Activated CD8-positive, alpha-beta memory T cell treated with anti-CD3 and anti-CD28 coated beads, Interleukin-2, amount 10 ng/mL, durations not matched to agents 7 days and 5 days (primary cell): ENCODE measurements around the gene TMEM209. TPM values are rescaled to one million over a fixed set of nuclear protein-coding genes. Genes with fewer than 3 reads are reported as not detected.
A peak's percentile ranks its signal among the peaks of the same experiment; 100 is the strongest.
"Not testable (repeated sequence)": the region's sequence is repeated elsewhere in the genome, so short reads cannot be mapped to it uniquely, and the experiment has no call there.

Source experiments
- ATAC-seq: fragments of 150-1000 bp; cut with Tn5 transposase; one replicate; pipeline ENCODE4 v1.10.0; 2021; ENCODE audit warnings: moderate library complexity
- CTCF ChIA-PET: fragments of 350-600 bp; sonication (Branson Sonifier 250); formaldehyde crosslinking; loops from one replicate; lab custom pipeline; 2021; ENCODE audit warnings: antibody characterized with exemption; lab: Charles Lee
- DNase-seq: peaks from one replicate; pipeline ENCODE4 v3.0.0-alpha.2; 2020
- H3K27ac Mint-ChIP-seq: one replicate; pipeline ENCODE4 v1.8.0; 2021; ENCODE audit warnings: mild to moderate bottlenecking, mixed read lengths
- H3K27me3 Mint-ChIP-seq: one replicate; pipeline ENCODE4 v1.8.0; 2021; ENCODE audit warnings: mixed read lengths
- H3K36me3 Mint-ChIP-seq: one replicate; pipeline ENCODE4 v1.8.0; 2021; ENCODE audit warnings: mild to moderate bottlenecking, mixed read lengths
- H3K4me1 Mint-ChIP-seq: one replicate; pipeline ENCODE4 v1.8.0; 2021; ENCODE audit warnings: mixed read lengths
- H3K4me3 Mint-ChIP-seq: one replicate; pipeline ENCODE4 v1.8.0; 2021; ENCODE audit warnings: mild to moderate bottlenecking, moderate library complexity, mixed read lengths
- H3K9me3 Mint-ChIP-seq: one replicate; pipeline ENCODE4 v1.8.0; 2022; ENCODE audit warnings: low read depth, mixed read lengths
- total RNA-seq, 2 experiments: library from RNA; stranded (reverse); gene quantifications; one replicate each; pipeline ENCODE4 v1.2.3, GENCODE V29; 2021

Gene TMEM209
- total RNA-seq, 2 experiments from 2014 or later: 39.5 to 44.5 TPM

GRCh38 chr7:130151591-130152492 is 53.4 kb downstream of the TMEM209 start:
- ATAC-seq (peak; percentile 43), DNase-seq (no peak)
- H3K9me3 Mint-ChIP-seq: no peaks in the 10 kb centered on the region
- H3K27me3 Mint-ChIP-seq: peaks cover 7% of the 10 kb centered on the region
- no peaks in the 10 kb centered on the region for H3K4me1 Mint-ChIP-seq
- no peak overlapping the region for H3K4me3 Mint-ChIP-seq
- H3K27ac Mint-ChIP-seq: no peak overlapping the region
- CTCF ChIA-PET: no interaction called here
- H3K36me3 Mint-ChIP-seq: peaks cover 2% of the 10 kb centered on the region

GRCh38 chr7:130150587-130150986 is 54.6 kb downstream of the TMEM209 start:
- CTCF ChIA-PET: no interaction called here
- H3K4me1 Mint-ChIP-seq: no peaks in the 10 kb centered on the region
- DNase-seq: no peak
- H3K27ac Mint-ChIP-seq: peak overlapping the region; percentile 62
- no peaks in the 10 kb centered on the region for H3K9me3 Mint-ChIP-seq
- no peak for ATAC-seq
- no peak overlapping the region for H3K4me3 Mint-ChIP-seq
- peaks cover 7% of the 10 kb centered on the region for H3K27me3 Mint-ChIP-seq
- H3K36me3 Mint-ChIP-seq: peaks cover 2% of the 10 kb centered on the region

- H3K4me3 Mint-ChIP-seq: no peak overlapping the region
- H3K36me3 Mint-ChIP-seq: peaks cover 2% of the 10 kb centered on the region
- H3K4me1 Mint-ChIP-seq: no peaks in the 10 kb centered on the region
- CTCF ChIA-PET: no interaction called here
- H3K27ac Mint-ChIP-seq: no peak overlapping the region
- DNase-seq: no peak
- ATAC-seq: no peak
- H3K27me3 Mint-ChIP-seq: peaks cover 7% of the 10 kb centered on the region
- H3K9me3 Mint-ChIP-seq: no peaks in the 10 kb centered on the region
Observed at GRCh38 chr7:130149281-130150139, 55.7 kb downstream of the TMEM209 start.

GRCh38 chr7:130148561-130148960 is 56.6 kb downstream of the TMEM209 start:
- ATAC-seq (no peak), DNase-seq (no peak)
- CTCF ChIA-PET: no interaction called here
- Mint-ChIP-seq H3K4me1 (no peaks in the 10 kb centered on the region), H3K27me3 (peaks cover 7% of the 10 kb centered on the region), H3K4me3 (no peak overlapping the region), H3K36me3 (peaks cover 2% of the 10 kb centered on the region), H3K9me3 (no peaks in the 10 kb centered on the region), H3K27ac (no peak overlapping the region)

DNA sequence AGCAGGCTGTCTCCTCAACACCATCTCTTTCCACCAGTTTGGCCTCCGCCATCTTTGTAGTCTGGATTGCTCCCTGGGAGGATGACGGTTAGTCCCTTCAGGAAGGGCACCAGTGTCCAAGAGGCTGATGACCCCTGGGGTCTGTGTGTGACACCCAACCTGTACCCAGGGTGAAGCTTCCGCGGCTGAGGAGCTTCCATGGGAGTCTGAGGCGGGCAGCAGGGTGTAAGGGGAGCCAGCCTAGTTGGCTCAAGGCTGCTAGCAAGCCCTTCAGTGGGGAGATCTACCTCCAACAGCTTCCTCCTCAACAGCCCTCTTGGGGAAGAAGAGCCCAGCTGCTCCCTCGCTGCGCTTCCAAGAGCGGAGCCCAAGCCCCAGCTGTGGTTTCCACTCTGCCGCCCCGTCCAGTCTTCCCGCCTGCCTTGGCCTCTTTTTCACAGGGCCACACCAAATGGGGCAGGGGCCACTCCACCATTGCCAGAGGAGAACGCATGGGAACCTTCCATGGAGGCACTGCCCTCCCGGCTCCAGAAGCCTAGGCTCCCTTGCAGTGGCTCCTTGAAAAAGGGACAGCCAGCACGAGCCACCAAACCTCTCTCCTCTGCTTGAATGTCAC is 57.4 kb downstream of the TMEM209 start:
- H3K27ac Mint-ChIP-seq: no peak overlapping the region
- no peak overlapping the region for H3K4me3 Mint-ChIP-seq
- ATAC-seq (no peak), DNase-seq (no peak)
- H3K4me1 Mint-ChIP-seq: no peaks in the 10 kb centered on the region
- peaks cover 2% of the 10 kb centered on the region for H3K36me3 Mint-ChIP-seq
- CTCF ChIA-PET: no interaction called here
- no peaks in the 10 kb centered on the region for H3K9me3 Mint-ChIP-seq
- H3K27me3 Mint-ChIP-seq: peaks cover 7% of the 10 kb centered on the region

DNA sequence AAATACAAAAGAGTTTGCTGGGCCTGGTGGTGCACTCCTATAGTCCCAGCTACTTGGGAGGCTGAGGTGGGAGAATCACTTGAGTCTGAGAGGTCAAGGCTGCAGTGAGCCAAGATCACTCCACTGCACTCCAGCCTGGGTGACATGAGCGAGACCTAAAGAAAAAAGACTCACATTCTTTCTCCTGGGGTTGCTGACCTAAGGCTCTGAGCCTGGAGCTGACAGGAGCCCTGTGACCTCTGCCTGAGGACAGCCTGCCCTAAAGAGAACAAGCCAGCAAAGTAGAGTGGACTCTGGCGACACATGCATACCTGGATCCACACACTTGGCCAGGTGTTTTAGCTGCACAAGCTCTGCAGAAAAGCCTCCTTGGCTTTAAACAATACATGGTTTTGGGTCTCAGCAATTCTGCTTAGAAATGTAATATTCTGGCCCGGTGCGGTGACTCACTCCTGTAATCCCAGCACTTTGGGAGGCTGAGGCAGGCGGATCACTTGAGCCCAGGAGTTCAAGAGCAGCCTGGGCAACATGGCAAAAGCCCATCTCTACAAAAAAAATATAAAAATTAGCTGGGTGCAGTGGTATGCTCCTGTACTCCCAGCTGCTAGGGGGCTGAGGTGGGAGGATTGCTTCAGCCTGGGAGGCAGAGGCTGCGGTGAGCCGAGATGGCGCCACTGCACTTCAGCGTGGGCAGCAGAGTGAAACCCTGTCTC is 58.4 kb downstream of the TMEM209 start:
- peaks cover 2% of the 10 kb centered on the region for H3K36me3 Mint-ChIP-seq
- H3K27me3 Mint-ChIP-seq: peaks cover 7% of the 10 kb centered on the region
- DNase-seq (no peak), ATAC-seq (no peak)
- no peaks in the 10 kb centered on the region for H3K4me1 Mint-ChIP-seq
- H3K4me3 Mint-ChIP-seq: no peak overlapping the region
- no peaks in the 10 kb centered on the region for H3K9me3 Mint-ChIP-seq
- CTCF ChIA-PET: no interaction called here
- H3K27ac Mint-ChIP-seq: no peak overlapping the region

DNA sequence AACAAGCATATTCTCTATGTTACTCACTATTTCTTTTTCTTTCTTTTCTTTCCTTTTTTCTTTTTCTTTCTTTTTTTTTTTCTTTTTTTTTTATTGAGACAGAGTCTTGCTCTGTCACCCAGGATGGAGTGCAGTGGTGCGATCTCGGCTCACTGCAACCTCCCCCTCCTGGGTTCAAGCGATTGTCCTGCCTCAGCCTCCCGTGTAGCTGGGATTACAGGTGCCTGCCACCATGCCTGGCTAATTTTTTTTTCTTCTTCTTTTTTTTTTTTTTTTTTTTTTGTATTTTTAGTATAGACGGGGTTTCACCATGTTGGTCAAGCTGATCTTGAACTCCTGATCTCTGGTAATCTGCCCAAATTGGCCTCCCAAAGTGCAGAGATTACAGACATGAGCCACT is 59.1 kb downstream of the TMEM209 start:
- H3K27ac Mint-ChIP-seq, H3K4me3 Mint-ChIP-seq, ATAC-seq, H3K4me1 Mint-ChIP-seq, DNase-seq, H3K36me3 Mint-ChIP-seq, CTCF ChIA-PET, H3K9me3 Mint-ChIP-seq, H3K27me3 Mint-ChIP-seq: not testable (repeated sequence)

DNA sequence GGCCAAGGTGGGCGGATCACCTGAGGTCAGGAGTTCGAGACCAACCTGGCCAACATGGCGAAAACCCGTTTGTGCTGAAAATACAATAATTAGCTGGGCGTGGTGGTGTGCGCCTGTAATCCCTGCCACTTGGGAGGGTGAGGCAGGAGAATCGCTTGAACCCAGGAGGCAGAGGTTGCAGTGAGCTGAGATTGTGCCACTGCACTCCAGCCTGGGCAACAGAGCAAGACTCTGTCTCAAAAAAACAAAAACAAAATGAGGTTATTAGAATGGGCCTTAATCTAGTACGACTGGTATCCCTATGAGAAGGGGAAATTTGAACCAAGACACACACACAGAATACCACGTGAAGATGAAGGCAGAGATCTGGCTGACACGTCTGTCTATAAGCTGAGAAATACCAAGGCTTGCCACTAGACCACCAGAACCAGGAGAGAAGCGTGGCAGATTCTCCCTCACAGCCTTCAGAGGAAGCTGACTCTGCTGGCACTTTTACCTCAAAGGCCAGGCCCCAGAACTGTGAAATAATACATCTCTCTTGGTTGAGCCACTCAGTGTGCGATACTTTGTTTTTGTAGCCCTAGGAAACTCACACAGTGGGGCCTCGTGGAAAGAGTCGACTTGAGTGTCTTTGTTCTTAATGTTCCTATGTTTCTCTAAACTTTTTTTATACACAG is 59.6 kb downstream of the TMEM209 start:
- Mint-ChIP-seq H3K9me3 (no peaks in the 10 kb centered on the region), H3K27me3 (peaks cover 7% of the 10 kb centered on the region), H3K36me3 (peaks cover 1% of the 10 kb centered on the region), H3K4me3 (no peak overlapping the region), H3K4me1 (no peaks in the 10 kb centered on the region), H3K27ac (no peak overlapping the region)
- no peak for DNase-seq
- CTCF ChIA-PET: no interaction called here
- ATAC-seq: no peak

- CTCF ChIA-PET: no interaction called here
- Mint-ChIP-seq H3K27me3 (peaks cover 7% of the 10 kb centered on the region), H3K9me3 (no peaks in the 10 kb centered on the region), H3K27ac (no peak overlapping the region), H3K36me3 (peaks cover 2% of the 10 kb centered on the region), H3K4me1 (no peaks in the 10 kb centered on the region), H3K4me3 (no peak overlapping the region)
- DNase-seq: no peak
- no peak for ATAC-seq
Observed at GRCh38 chr7:130144312-130145171, 60.7 kb downstream of the TMEM209 start.

DNA sequence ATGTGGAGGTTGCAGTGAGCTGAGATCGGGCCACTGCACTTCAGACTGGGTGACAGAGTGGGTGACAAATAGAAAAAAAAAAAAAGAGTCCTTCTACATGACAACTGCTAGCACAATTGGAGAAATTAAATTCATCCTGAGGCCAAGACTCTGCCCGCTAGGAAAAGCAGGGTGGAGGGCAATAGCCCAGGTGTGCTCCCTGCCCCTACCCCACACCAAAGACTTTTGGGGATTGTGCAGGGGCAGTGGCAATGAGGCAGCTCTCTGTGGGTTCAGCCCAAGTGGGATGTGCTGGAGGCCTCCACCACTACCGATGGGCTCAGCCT is 61.3 kb downstream of the TMEM209 start:
- Mint-ChIP-seq H3K9me3 (no peaks in the 10 kb centered on the region), H3K36me3 (peaks cover 7% of the 10 kb centered on the region), H3K4me1 (no peaks in the 10 kb centered on the region), H3K27ac (no peak overlapping the region), H3K27me3 (peaks cover 7% of the 10 kb centered on the region), H3K4me3 (no peak overlapping the region)
- no peak for DNase-seq
- ATAC-seq: no peak
- CTCF ChIA-PET: interaction anchor here (0.7 kb wide), 1 partner anchor 40 kb away, joined by 3 read pairs; no protein-coding TSS in a partner anchor

DNA sequence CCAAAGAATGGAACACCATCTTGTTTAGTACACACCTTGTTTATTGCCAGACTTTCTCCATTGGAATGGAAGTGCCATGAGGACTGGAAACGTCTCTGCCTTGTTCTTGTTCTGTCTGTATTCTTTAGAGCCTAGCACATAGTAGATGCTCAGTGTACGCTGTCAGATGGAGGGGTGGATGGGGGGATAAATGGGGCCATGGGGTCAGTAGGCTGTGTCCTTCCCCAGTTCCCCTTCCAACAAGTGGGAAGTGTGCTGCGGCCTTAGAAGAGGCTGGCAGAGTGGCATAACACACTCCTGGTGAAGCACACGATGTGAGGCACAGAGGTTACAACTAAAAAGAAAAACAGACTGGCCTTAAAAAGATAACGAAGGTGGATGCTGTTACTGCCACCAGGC is 61.9 kb downstream of the TMEM209 start:
- Mint-ChIP-seq H3K27me3 (peaks cover 4% of the 10 kb centered on the region), H3K9me3 (no peaks in the 10 kb centered on the region), H3K36me3 (peaks cover 10% of the 10 kb centered on the region), H3K27ac (no peak overlapping the region), H3K4me3 (no peak overlapping the region), H3K4me1 (no peaks in the 10 kb centered on the region)
- no peak for ATAC-seq
- DNase-seq: no peak
- CTCF ChIA-PET: interaction anchor here (0.7 kb wide), 1 partner anchor 40 kb away, joined by 3 read pairs; no protein-coding TSS in a partner anchor
